Lower leg skin (tissue), 4 donors: ENCODE data around the gene PPL. TPM values are rescaled to one million over a fixed set of nuclear protein-coding genes. Genes with fewer than 3 reads are reported as not detected.

Experiments used
- DNase-seq, 2 donors: peaks; one replicate each; pipeline ENCODE4 v3.0.0-alpha.2; 2019; ENCODE audit warnings: low spot score in 2 of 2
- H3K4me3 ChIP-seq: fragments of 200-600 bp; sonication (generic); 2 replicates; pipeline ENCODE4 v1.5.1; 2017; ENCODE audit warnings: mild to moderate bottlenecking, low read depth; ENCODE audit not compliant: poor library complexity, severe bottlenecking
- POLR2A ChIP-seq, 2 donors: fragments of 450-650 bp; IDR thresholded peaks; one replicate each; pipeline ENCODE4 v1.6.1; 2016 to 2017; ENCODE audit warnings: antibody characterized with exemption in 2 of 2, mild to moderate bottlenecking in 1 of 2, moderate library complexity in 1 of 2
- WGBS, 2 donors: methylation state at CpG; one replicate each; pipeline ENCODE4 v1.1.5; 2018; 5-methylcytosine and 5-hydroxymethylcytosine counted together
- intact Hi-C: fragments of 100-400 bp; cut with DNase I; formaldehyde crosslinking; loops from one replicate; pipeline ENCODE4 v1.15.0; 2023; ENCODE audit warnings: low total_unique reads
- total RNA-seq, 4 donors: library from RNA; depleted of rRNA; stranded (reverse); fragments of >200 nt; gene quantifications; one replicate each; pipeline ENCODE4 v1.1.0, GENCODE V29; 2016
- TF ChIP-seq, protein P1 (sequence below), 3 donors: fragments of 450-650 bp; IDR thresholded peaks; one replicate each; pipeline ENCODE4 v1.5.1; 2016; ENCODE audit warnings: antibody characterized with exemption in 3 of 3, mild to moderate bottlenecking in 3 of 3, moderate library complexity in 2 of 3

Gene PPL
- total RNA-seq, 4 donors from 2014 or later, result 445 to 545 (median 495) TPM

GRCh38 chr16:4893103-4893862 is 43.7 kb downstream of the PPL start:
- intact Hi-C loops, result no loop called here
- WGBS, 2 donors, result 88 to 92% methylated on average over 17 to 18 of the region's 26 CpGs
- no peak overlapping the region for H3K4me3 ChIP-seq
- TF ChIP-seq, protein P1, sequence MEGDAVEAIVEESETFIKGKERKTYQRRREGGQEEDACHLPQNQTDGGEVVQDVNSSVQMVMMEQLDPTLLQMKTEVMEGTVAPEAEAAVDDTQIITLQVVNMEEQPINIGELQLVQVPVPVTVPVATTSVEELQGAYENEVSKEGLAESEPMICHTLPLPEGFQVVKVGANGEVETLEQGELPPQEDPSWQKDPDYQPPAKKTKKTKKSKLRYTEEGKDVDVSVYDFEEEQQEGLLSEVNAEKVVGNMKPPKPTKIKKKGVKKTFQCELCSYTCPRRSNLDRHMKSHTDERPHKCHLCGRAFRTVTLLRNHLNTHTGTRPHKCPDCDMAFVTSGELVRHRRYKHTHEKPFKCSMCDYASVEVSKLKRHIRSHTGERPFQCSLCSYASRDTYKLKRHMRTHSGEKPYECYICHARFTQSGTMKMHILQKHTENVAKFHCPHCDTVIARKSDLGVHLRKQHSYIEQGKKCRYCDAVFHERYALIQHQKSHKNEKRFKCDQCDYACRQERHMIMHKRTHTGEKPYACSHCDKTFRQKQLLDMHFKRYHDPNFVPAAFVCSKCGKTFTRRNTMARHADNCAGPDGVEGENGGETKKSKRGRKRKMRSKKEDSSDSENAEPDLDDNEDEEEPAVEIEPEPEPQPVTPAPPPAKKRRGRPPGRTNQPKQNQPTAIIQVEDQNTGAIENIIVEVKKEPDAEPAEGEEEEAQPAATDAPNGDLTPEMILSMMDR (IDR thresholded peaks at IDR 0.05), result no peak
- no peak for TF ChIP-seq POLR2A (IDR thresholded peaks at IDR 0.05)
- no peak for DNase-seq

DNA sequence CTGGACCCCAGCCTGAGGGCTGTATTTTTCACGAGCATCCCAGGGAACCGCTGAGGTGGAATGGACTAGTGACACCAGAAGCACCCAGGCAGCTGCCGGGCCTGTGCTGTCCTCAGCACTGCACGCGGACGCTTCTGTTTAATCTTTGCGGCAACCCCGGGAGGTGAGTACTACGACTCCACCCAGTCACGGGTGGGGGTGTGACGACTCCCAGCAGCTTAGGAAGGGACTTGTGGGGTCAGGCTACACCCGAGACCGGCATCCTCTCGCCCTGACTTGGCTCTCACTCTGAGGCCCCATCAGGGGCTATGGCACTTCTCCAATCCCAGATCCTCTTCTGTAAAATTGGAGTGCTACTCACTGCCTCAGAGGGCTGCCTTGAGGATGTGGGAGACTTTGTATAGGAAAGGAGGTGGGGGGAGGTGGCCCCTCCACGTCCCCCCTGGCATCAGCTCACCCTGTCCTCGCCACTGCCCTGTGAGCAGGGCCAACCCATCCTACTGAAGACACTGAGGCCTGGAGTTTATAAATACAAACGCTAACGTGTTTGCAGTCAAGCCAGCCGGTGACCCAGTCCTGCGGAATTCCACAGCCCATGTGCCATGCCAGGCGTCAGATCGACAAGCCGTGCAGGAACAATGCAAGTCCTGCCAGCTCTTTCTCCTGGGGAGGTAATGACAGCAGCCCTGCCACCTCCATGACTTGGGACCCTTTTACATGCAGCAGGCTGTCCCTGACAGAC is 44.4 kb downstream of the PPL start:
- no peak for DNase-seq
- 56 to 66% methylated on average over 16 to 22 of the region's 23 CpGs for WGBS, 2 donors
- no peak for TF ChIP-seq POLR2A (IDR thresholded peaks at IDR 0.05)
- TF ChIP-seq, protein P1 (IDR thresholded peaks at IDR 0.05), result no peak
- intact Hi-C loops, result no loop called here
- H3K4me3 ChIP-seq, result no peak overlapping the region

GRCh38 chr16:4891886-4892216 is 45.1 kb downstream of the PPL start:
- intact Hi-C loops, result no loop called here
- H3K4me3 ChIP-seq, result no peak overlapping the region
- no peak for TF ChIP-seq POLR2A (IDR thresholded peaks at IDR 0.05)
- TF ChIP-seq, protein P1 (IDR thresholded peaks at IDR 0.05), result no peak
- WGBS, 2 donors, result 68 to 81% methylated on average over 3 to 9 of the region's 12 CpGs
- DNase-seq, result no peak

- no peak for DNase-seq
- no peak overlapping the region for H3K4me3 ChIP-seq
- 85 to 87% methylated on average over 12 to 14 of the region's 16 CpGs for WGBS, 2 donors
- TF ChIP-seq, protein P1 (IDR thresholded peaks at IDR 0.05), result no peak
- no peak for TF ChIP-seq POLR2A (IDR thresholded peaks at IDR 0.05)
- intact Hi-C loops, result no loop called here
Observed at GRCh38 chr16:4891097-4891885, 45.7 kb downstream of the PPL start.

DNA sequence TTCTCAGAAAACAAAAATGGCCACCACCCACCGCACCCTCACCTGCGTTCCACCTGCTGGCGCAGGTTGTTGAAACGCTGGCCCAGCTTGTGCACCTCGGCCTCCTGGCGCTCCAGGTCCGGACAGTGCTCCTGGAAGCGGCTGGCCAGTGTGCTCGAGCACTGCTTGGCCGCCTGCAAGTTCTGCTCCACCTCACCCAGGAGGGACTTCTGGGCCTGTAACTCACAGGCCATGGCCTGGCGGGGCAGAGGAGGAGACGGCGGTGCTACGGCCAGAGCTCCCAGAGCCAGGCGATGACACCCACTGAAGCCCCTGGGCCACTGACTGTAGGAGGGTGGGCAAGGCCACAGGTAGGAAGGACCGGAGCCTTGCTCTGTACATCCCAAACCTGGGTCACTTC is 46.3 kb downstream of the PPL start:
- 89 to 93% methylated on average over 14 to 16 of the region's 16 CpGs for WGBS, 2 donors
- no peak overlapping the region for H3K4me3 ChIP-seq
- TF ChIP-seq POLR2A (IDR thresholded peaks at IDR 0.05), result no peak
- TF ChIP-seq, protein P1 (IDR thresholded peaks at IDR 0.05), result no peak
- no peak for DNase-seq
- intact Hi-C loops, result no loop called here
